Omental fat pad (tissue), 4 donors: Measurements from ENCODE around the gene ZBTB5. TPM values are rescaled to one million over a fixed set of nuclear protein-coding genes. Genes with fewer than 3 reads are reported as not detected.
A peak's percentile ranks its signal among the peaks of the same experiment; 100 is the strongest.

Experiments
- ATAC-seq: fragments of 150-250 bp; one replicate; pipeline ENCODE4 v1.9.1; 2016; ENCODE audit warnings: mild to moderate bottlenecking, moderate library complexity; ENCODE audit not compliant: low FRiP score
- DNase-seq: peaks from one replicate; pipeline ENCODE4 v3.0.0-alpha.2; 2019; ENCODE audit warnings: low spot score
- CTCF ChIP-seq, 3 donors: fragments of 450-650 bp; IDR thresholded peaks; one replicate each; pipeline ENCODE4 v1.5.1; 2016 to 2017; ENCODE audit warnings: antibody characterized with exemption in 3 of 3, mild to moderate bottlenecking in 3 of 3, moderate library complexity in 2 of 3
- total RNA-seq, 4 donors: library from RNA; depleted of rRNA; stranded (reverse); fragments of >200 nt; gene quantifications; one replicate each; pipeline ENCODE4 v1.1.0, GENCODE V29; 2016

Gene ZBTB5
- total RNA-seq, 4 donors from 2014 or later = 7.4 to 8.7 (median 7.8) TPM

- ATAC-seq (no peak), DNase-seq (no peak)
- no peak for TF ChIP-seq CTCF (IDR thresholded peaks at IDR 0.05)
Measured at GRCh38 chr9:37508834-37509206, 43.6 kb upstream of the ZBTB5 start.

GRCh38 chr9:37508135-37508833, 43.0 kb upstream of the ZBTB5 start:
- ATAC-seq = no peak
- TF ChIP-seq CTCF (IDR thresholded peaks at IDR 0.05) = no peak
- DNase-seq = no peak

GRCh38 chr9:37507566-37508134, 42.4 kb upstream of the ZBTB5 start:
- no peak for ATAC-seq
- no peak for TF ChIP-seq CTCF (IDR thresholded peaks at IDR 0.05)
- no peak for DNase-seq

GRCh38 chr9:37504605-37505004, 39.4 kb upstream of the ZBTB5 start:
- DNase-seq (no peak), ATAC-seq (no peak)

GRCh38 chr9:37503736-37504135, 38.5 kb upstream of the ZBTB5 start:
- ATAC-seq = peak; percentile 25
- no peak for DNase-seq
- no peak for TF ChIP-seq CTCF (IDR thresholded peaks at IDR 0.05)

More at GRCh38 chr9:37504605-37505004, 39.4 kb upstream of the ZBTB5 start:
- TF ChIP-seq CTCF (IDR thresholded peaks at IDR 0.05) = no peak

GRCh38 chr9:37501957-37502596, 36.8 kb upstream of the ZBTB5 start:
- ATAC-seq = no peak
- no peak for DNase-seq
- TF ChIP-seq CTCF (IDR thresholded peaks at IDR 0.05) = no peak
